ENCODE results near the gene PDE4B.

Gene PDE4B

GRCh38 chr1:66381621-66382275, 589.1 kb downstream of the PDE4B start:
- TF ChIP-seq TAF1 (IDR thresholded peaks at IDR 0.05; ENCODE audit: low read depth, low read length) (no peak), POLR2A (IDR thresholded peaks at IDR 0.05; ENCODE audit: low read depth, low read length) (no peak), POLR2AphosphoS5 (IDR thresholded peaks at IDR 0.05; ENCODE audit: low read depth, low read length) (no peak), PAX5 (IDR thresholded peaks at IDR 0.05; ENCODE audit: insufficient read depth, low read length, severe bottlenecking) (no peak), POU2F2 (IDR thresholded peaks at IDR 0.05; ENCODE audit: low read depth, low read length) (no peak), SPI1 (IDR thresholded peaks at IDR 0.05; ENCODE audit: low read depth, low read length) (no peak)
- FAIRE-seq (no peak), DNase-seq (ENCODE audit: insufficient read length, low spot score) (no peak)

GRCh38 chr1:66383168-66383567, 590.5 kb downstream of the PDE4B start:
- TF ChIP-seq POU2F2 (IDR thresholded peaks at IDR 0.05; ENCODE audit: low read depth, low read length) (no peak), POLR2A (IDR thresholded peaks at IDR 0.05; ENCODE audit: low read depth, low read length) (no peak), TAF1 (IDR thresholded peaks at IDR 0.05; ENCODE audit: low read depth, low read length) (no peak), PAX5 (IDR thresholded peaks at IDR 0.05; ENCODE audit: insufficient read depth, low read length, severe bottlenecking) (no peak), SPI1 (IDR thresholded peaks at IDR 0.05; ENCODE audit: low read depth, low read length) (no peak)
- FAIRE-seq (peak; percentile 69), DNase-seq (ENCODE audit: insufficient read length, low spot score) (no peak)

DNA sequence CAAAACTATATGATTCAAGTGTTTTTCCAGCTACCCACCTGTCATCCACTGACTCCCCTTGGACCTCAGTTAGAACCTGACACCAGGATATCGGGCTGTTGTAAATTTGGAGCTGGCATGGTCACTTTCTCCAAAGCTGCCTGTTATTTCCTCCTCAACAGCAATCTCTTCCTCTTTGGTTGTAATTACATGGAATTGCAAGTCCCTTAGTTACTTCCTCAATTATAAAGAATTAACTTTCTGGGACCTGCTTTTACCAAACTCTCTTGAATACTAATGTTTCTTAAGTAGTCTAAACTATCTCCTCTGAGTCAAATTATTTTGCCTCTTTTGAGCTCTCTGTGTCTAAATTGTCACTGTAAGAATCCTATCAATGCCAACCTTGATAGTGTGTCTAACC, 590.9 kb downstream of the PDE4B start:
- TF ChIP-seq POU2F2 (IDR thresholded peaks at IDR 0.05; ENCODE audit: low read depth, low read length) (no peak), POLR2AphosphoS5 (IDR thresholded peaks at IDR 0.05; ENCODE audit: low read depth, low read length) (no peak), SPI1 (IDR thresholded peaks at IDR 0.05; ENCODE audit: low read depth, low read length) (no peak), PAX5 (IDR thresholded peaks at IDR 0.05; ENCODE audit: insufficient read depth, low read length, severe bottlenecking) (no peak), POLR2A (IDR thresholded peaks at IDR 0.05; ENCODE audit: low read depth, low read length) (no peak), TAF1 (IDR thresholded peaks at IDR 0.05; ENCODE audit: low read depth, low read length) (no peak)
- DNase-seq (ENCODE audit: insufficient read length, low spot score) (no peak), FAIRE-seq (peak; percentile 51)

DNA sequence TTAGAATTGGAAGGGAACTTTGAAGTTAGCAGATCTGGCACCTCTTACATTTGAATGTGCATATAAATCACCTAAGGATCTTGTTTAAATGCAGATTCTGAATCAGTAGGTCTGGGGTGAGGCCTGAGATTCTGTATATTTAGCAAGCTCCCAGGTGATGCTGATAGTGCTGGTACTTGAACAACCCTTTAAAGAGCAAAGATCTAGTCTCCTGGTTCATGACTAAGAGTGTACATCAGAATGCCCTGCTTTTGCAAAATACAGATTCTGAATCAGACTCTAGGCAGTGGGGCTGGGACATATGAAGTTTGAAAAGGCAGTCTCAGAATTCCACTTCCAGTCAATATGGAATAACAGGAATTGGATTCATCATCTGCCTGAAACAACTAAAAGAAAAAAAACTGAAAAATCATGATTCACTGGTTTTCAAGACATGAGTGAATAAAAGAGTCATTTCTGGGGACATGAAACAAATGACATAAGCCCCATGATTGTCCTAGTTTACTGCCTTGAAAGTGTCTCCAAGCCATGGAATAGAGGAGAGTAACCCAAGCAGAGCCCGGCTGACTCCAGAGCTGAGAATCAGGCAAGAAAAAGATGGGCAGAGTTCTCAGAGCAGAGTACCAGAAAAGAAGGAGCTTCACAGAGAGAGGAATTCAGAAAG, 591.7 kb downstream of the PDE4B start:
- FAIRE-seq (no peak), DNase-seq (ENCODE audit: insufficient read length, low spot score) (no peak)
- no peak for TF ChIP-seq POU2F2 (IDR thresholded peaks at IDR 0.05; ENCODE audit: low read depth, low read length)
- no peak for TF ChIP-seq SPI1 (IDR thresholded peaks at IDR 0.05; ENCODE audit: low read depth, low read length)
- no peak for TF ChIP-seq TAF1 (IDR thresholded peaks at IDR 0.05; ENCODE audit: low read depth, low read length)
- no peak for TF ChIP-seq POLR2A (IDR thresholded peaks at IDR 0.05; ENCODE audit: low read depth, low read length)
- no peak for TF ChIP-seq POLR2AphosphoS5 (IDR thresholded peaks at IDR 0.05; ENCODE audit: low read depth, low read length)

DNA sequence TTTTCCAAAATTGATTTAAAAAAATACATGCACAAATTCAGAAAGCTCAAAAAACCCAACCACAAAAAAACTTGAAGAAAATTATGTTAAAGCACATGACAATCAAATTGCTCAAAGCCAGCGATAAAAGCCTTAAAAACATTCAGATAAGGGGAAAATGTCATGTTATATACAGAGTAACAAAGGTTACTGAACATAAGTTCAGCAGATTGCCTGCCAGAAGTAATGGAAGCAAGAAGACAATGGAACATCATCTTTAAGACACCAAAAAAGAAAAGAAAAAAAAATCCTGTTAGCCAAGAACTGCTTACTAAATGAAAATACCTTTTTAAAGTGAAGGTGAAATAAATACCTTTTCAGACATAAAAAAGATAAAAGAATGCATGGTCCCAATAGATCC, 594.0 kb downstream of the PDE4B start:
- DNase-seq (ENCODE audit: insufficient read length, low spot score) (no peak), FAIRE-seq (no peak)
- no peak for TF ChIP-seq SPI1 (IDR thresholded peaks at IDR 0.05; ENCODE audit: low read depth, low read length)
- TF ChIP-seq POU2F2 (IDR thresholded peaks at IDR 0.05; ENCODE audit: low read depth, low read length) = no peak
- no peak for TF ChIP-seq POLR2AphosphoS5 (IDR thresholded peaks at IDR 0.05; ENCODE audit: low read depth, low read length)
- no peak for TF ChIP-seq TAF1 (IDR thresholded peaks at IDR 0.05; ENCODE audit: low read depth, low read length)
- no peak for TF ChIP-seq PAX5 (IDR thresholded peaks at IDR 0.05; ENCODE audit: insufficient read depth, low read length, severe bottlenecking)
- no peak for TF ChIP-seq POLR2A (IDR thresholded peaks at IDR 0.05; ENCODE audit: low read depth, low read length)

- FAIRE-seq (no peak), DNase-seq (ENCODE audit: insufficient read length, low spot score) (no peak)
- TF ChIP-seq PAX5 (IDR thresholded peaks at IDR 0.05; ENCODE audit: insufficient read depth, low read length, severe bottlenecking) = no peak
- no peak for TF ChIP-seq TAF1 (IDR thresholded peaks at IDR 0.05; ENCODE audit: low read depth, low read length)
- no peak for TF ChIP-seq POLR2AphosphoS5 (IDR thresholded peaks at IDR 0.05; ENCODE audit: low read depth, low read length)
- no peak for TF ChIP-seq POLR2A (IDR thresholded peaks at IDR 0.05; ENCODE audit: low read depth, low read length)
Measured at GRCh38 chr1:66388913-66389312, 596.2 kb downstream of the PDE4B start.

GRCh38 chr1:66393586-66394287, 601.0 kb downstream of the PDE4B start:
- FAIRE-seq = peak; percentile 83
- TF ChIP-seq POU2F2 (IDR thresholded peaks at IDR 0.05; ENCODE audit: low read depth, low read length) (no peak), SPI1 (IDR thresholded peaks at IDR 0.05; ENCODE audit: low read depth, low read length) (peak; percentile 78), TAF1 (IDR thresholded peaks at IDR 0.05; ENCODE audit: low read depth, low read length) (no peak), PAX5 (IDR thresholded peaks at IDR 0.05; ENCODE audit: insufficient read depth, low read length, severe bottlenecking) (peak; percentile 75), POLR2A (IDR thresholded peaks at IDR 0.05; ENCODE audit: low read depth, low read length) (no peak)

DNA sequence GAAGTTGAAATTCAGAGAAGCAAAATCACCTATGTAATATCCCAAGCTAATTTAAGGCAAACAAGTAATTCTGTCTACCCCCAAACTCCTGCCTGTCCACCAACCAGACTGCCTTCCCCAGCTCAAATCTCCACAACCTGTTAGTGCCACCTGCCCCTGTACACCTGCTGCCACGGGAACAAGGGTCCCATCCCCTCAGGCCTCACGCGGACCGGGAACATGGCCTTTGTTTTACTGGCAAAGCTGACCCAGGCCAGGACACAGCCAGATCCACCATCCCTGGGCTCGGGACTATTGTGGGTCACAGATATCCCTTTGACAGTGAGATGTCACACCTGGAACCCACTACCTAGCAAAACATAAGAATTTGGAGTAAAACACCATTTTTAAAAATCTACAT, 601.9 kb downstream of the PDE4B start:
- no peak for TF ChIP-seq POLR2A (IDR thresholded peaks at IDR 0.05; ENCODE audit: low read depth, low read length)
- no peak for TF ChIP-seq SPI1 (IDR thresholded peaks at IDR 0.05; ENCODE audit: low read depth, low read length)
- no peak for TF ChIP-seq TAF1 (IDR thresholded peaks at IDR 0.05; ENCODE audit: low read depth, low read length)
- TF ChIP-seq POLR2AphosphoS5 (IDR thresholded peaks at IDR 0.05; ENCODE audit: low read depth, low read length) = no peak
- TF ChIP-seq PAX5 (IDR thresholded peaks at IDR 0.05; ENCODE audit: insufficient read depth, low read length, severe bottlenecking) = no peak
- TF ChIP-seq POU2F2 (IDR thresholded peaks at IDR 0.05; ENCODE audit: low read depth, low read length) = no peak
- DNase-seq (ENCODE audit: insufficient read length, low spot score) = no peak
- peak; percentile 65 for FAIRE-seq

More at GRCh38 chr1:66393586-66394287, 601.0 kb downstream of the PDE4B start:
- no peak for DNase-seq (ENCODE audit: insufficient read length, low spot score)
